Jurkat, Clone E6-1 (cell line): ENCODE results near the gene ABCF1.
"Not testable (repeated sequence)": the region's sequence is repeated elsewhere in the genome, so short reads cannot be mapped to it uniquely, and the experiment has no call there.

Experiments
- DNase-seq: peaks from one replicate; pipeline ENCODE4 v3.0.0-alpha.2; 2011; ENCODE audit warnings: low read depth, low spot score
- H3K4me3 ChIP-seq: 2 replicates; pipeline ENCODE4 v1.5.1; 2011; ENCODE audit warnings: mild to moderate bottlenecking, low read length, control low read depth, moderate library complexity

ABCF1 gene

DNA sequence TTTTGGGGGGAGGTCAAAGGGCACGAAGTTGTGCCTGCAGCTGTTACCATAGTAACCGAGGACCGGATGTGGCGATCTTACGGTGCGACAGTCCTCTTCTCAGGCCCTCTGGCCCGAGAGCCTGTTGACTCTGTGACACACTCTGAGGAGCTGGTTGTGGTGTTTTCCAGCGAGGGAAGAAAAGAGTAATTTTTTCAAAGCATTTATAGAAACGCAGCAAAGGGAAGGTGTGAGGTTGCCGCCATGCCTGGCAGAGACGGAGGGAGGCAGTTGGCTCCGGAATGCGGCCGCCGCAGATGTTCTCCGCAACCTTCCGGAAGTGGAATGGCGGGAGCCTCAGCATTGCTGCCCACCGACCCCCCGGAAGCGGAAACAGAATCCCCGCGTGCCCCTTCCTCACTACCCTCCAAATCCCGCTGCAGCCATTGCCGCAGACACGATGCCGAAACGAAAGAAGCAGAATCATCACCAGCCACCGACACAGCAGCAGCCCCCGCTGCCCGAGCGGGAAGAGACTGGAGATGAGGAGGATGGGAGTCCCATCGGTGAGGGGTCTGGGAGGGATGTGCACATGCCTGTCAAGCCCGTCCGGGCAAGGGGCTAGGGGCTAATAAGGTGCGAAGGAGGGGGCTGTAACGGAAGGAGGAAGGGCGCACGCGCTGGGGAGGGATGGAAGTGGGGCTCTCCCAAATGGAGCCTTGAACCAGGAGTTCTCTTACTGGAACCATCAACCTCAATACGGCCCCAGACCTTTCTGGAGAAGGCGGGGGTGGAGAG, 14.1 kb upstream of the ABCF1 start, which contains the start of gene PRR3:
Gene PRR3, plus strand, starts transcription at position 390 of the 777 bp plus-strand sequence. Its CDS starts 50 bp downstream, at position 440.
- peak; percentile 90 for DNase-seq

GRCh38 chr6:30557683-30557981, 13.6 kb upstream of the ABCF1 start:
- peak; percentile 50 for DNase-seq

More for the DNA sequence above, 14.1 kb upstream of the ABCF1 start, which contains the start of gene PRR3:
- H3K4me3 ChIP-seq: peak within 1 kb of the TSS; percentile 92

DNA sequence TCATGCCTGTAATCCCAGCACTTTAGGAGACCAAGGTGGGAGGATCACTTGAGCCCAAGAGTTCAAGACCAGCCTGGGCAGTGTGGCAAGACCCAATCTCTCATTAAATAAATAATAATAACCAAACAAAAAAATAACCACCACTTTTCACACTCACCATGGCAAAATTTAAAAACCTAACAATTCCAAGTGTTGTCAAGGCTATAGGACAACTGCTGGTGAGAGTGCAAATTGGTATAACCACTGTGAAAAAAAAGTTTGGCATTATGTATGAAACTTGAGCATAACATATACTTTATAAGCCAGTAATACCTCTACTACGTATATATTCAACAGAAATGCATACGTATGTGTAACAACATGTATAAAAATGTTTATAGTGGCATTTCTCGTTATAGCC, 10.3 kb upstream of the ABCF1 start:
- no peak for DNase-seq
- no peak overlapping the region for H3K4me3 ChIP-seq

More at GRCh38 chr6:30557683-30557981, 13.6 kb upstream of the ABCF1 start:
- peak overlapping the region; percentile 92 for H3K4me3 ChIP-seq

DNA sequence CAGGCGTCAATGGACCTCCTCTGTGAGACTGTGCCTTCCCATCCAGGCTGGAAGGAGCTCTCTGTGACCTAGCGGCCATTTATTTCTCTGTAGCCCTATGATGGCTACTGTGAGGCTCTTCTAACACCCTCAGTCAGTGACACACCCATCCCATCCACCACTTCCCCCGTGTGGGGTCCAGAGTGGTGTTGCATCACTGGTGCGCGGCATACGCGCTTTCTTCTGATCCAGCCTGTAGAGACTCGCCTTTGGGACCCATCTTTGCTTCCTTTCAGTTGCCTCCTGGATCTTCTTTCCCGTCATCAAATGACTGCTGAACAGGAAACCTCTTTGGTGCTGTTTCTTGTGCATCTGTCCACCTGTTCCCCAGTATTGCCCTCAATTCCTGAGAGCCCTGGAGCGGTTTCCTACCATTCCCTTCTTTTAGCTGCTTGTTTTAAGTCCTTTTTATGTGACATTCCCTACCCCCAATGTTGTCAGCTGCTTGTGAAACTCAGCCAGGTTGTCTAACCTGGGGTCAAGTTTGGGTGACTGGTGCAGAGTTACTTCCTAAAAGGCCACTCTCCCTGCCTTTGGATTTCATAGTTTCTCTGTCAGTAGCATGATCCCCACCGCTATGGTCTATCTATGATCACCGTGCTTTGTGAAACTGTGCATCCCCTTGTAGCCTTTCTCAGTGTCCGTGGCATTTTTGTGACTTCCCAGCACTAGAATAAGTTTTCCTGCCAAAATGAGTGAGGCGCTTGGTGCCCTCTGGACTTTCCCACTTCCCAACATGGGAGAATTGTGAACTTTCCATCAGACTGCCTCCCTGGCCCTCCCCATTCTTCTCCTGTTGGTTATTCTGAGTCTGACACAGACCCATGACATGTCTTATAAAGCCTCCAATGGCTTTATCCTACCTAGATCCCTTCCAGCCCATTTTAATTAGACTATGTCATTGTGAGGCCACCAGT, 8.5 kb upstream of the ABCF1 start:
- DNase-seq: no peak
- no peak overlapping the region for H3K4me3 ChIP-seq

DNA sequence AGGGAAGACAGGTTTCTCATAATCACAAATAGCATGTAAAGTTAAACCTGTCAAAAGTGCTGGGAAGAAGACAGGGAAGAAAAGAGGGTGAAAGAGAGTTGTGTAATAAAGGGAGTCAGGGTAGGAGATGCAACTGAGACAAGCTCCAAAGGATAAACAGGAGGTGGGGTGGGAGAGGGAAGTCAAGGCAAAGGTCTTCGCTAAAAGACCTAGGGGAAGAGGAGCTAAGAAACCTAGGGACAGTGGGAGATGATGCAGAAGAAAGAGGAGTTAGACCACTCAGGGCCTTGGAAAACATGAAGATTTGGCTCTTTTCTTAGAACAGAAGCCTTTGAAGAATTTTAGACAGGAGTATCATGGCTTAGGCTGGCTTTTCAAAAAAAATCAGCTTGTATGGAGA, 7.1 kb upstream of the ABCF1 start:
- H3K4me3 ChIP-seq: no peak overlapping the region
- no peak for DNase-seq

DNA sequence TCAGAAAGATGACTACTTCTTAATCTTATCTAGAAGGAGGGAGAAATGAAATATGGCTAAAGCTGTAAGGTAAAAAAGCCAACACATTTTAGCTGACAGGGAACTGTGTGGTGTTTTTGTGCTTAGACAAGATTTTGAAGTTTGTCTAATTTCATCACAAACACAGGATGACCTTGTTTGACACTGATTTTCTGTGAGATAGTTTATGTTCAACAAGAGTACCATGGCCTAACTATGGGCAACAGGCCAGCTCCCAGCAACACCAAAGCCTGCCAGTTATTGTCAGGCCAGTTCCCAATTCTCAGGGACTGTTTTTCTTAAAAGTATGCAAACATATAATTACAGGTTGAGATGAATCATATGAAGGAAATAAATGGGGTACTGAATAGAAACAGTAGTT, 5.5 kb upstream of the ABCF1 start:
- DNase-seq: no peak
- no peak overlapping the region for H3K4me3 ChIP-seq

GRCh38 chr6:30568245-30568644, 3.0 kb upstream of the ABCF1 start:
- no peak for DNase-seq
- no peak overlapping the region for H3K4me3 ChIP-seq

DNA sequence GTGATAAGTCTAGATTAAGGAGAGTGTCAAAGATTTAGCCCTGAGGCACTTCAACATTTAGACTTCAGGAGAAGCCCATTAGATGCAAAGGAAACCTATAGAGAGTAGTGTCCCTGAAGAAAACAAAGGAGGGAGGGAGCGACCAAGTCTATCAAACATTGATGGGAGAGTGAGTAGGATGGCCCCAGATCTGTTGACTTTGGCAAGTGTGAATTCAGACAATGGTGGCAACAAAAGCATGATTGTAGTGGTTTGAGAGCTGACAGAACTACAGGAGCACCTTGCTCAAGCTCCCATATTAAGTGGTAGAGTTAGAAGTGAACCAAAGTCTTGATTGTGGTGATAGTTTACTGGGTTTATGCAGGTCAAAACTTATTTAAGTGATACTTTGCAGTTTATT, 979 bp upstream of the ABCF1 start:
- H3K4me3 ChIP-seq: peak overlapping the region; percentile 97
- no peak for DNase-seq

DNA sequence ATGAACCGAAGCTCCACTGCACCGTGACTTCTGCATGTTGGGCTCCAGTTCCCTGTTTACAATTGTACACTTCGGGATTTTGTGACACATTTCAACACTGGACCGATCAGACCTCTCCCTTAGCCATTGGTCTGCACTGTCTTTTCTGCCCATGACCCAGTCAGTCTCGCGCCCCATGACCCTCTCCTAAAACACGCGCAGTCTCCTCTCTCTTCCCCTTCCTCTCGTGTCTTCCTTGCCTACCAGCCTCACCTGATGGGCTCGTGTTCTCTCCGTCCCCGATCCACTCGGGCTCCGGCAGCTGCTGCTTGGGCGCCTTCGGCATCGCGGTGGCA, 535 bp upstream of the ABCF1 start:
- peak overlapping the region; percentile 97 for H3K4me3 ChIP-seq
- DNase-seq: no peak

GRCh38 chr6:30571762-30572082, 480 bp downstream of the ABCF1 start:
- DNase-seq: no peak

GRCh38 chr6:30572148-30572547, 906 bp downstream of the ABCF1 start:
- peak overlapping the region; percentile 97 for H3K4me3 ChIP-seq
- no peak for DNase-seq

More at GRCh38 chr6:30571762-30572082, 480 bp downstream of the ABCF1 start:
- peak overlapping the region; percentile 97 for H3K4me3 ChIP-seq

GRCh38 chr6:30573113-30573512, 1.9 kb downstream of the ABCF1 start:
- no peak overlapping the region for H3K4me3 ChIP-seq
- no peak for DNase-seq

DNA sequence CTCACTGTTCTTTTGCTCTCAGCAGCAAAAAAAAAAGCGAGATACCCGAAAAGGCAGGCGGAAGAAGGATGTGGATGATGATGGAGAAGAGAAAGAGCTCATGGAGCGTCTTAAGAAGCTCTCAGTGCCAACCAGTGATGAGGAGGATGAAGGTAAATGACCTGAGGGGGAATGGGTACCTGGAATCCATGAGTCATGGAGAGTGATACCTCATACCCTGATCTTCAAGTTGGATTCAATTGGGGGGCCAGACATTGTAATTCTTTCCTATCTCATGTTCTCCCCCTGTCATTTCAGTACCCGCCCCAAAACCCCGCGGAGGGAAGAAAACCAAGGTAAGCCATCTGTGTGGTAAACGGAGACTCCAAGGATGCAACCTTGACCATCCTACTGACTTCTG, 6.8 kb downstream of the ABCF1 start:
- DNase-seq: no peak
- H3K4me3 ChIP-seq: no peak overlapping the region

DNA sequence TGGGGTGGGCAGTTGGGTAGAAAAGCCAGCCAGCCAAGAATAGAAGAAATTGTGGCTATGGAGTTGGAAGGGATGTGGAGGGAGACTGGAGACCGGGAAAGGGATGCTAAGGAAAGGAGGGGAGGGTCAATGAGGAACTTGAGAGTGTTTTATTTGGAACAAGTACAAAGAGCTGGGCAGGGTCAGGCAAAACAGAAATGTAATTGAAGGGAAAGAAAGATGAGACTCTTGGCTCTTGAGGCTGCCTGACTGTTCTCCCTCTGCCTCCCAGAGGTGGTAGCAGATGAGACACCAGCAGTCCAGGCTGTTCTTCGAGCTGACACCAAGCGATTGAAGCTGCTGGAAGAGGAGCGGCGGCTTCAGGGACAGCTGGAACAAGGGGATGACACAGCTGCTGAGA, 12.7 kb downstream of the ABCF1 start:
- no peak for DNase-seq
- no peak overlapping the region for H3K4me3 ChIP-seq

- no peak for DNase-seq
- no peak overlapping the region for H3K4me3 ChIP-seq
Observed at GRCh38 chr6:30589754-30590358, 18.6 kb downstream of the ABCF1 start.

- DNase-seq: no peak
Observed at GRCh38 chr6:30590509-30590908, 19.3 kb downstream of the ABCF1 start.

DNA sequence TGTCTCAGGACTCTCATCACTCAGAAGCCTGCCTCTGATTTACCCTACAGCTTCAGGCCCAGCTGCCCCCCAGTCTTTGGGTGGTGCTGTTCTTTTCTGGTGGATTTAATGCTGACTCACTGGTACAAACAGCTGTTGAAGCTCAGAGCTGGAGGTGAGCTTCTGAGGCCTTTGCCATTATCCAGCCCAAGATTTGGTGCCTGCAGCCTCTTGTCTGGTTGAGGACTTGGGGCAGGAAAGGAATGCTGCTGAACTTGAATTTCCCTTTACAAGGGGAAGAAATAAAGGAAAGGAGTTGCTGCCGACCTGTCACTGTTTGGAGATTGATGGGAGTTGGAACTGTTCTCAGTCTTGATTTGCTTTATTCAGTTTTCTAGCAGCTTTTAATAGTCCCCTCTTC, 19.8 kb downstream of the ABCF1 start:
- H3K4me3 ChIP-seq: no peak overlapping the region
- no peak for DNase-seq

More at GRCh38 chr6:30590509-30590908, 19.3 kb downstream of the ABCF1 start:
- H3K4me3 ChIP-seq: no peak overlapping the region

DNA sequence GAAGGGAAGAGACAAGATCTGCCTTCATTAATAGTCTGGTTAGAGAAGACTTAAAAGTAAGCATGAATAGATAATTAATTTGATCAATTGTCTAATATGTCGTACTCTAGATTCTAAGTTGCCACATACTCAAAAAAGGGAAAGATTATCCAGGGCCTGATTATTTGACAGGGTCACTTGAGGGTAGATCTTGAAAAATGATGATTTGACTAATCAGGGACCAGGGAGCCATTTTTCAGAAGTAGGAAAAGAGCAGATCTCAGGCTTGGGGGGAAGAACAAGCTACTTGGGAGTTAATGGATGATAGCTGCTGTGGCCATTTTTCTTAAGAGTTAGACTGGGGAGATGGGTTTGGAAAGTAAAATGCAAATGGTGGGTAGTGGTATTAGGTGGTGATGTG, 21.0 kb downstream of the ABCF1 start:
- H3K4me3 ChIP-seq: no peak overlapping the region
- DNase-seq: no peak

DNA sequence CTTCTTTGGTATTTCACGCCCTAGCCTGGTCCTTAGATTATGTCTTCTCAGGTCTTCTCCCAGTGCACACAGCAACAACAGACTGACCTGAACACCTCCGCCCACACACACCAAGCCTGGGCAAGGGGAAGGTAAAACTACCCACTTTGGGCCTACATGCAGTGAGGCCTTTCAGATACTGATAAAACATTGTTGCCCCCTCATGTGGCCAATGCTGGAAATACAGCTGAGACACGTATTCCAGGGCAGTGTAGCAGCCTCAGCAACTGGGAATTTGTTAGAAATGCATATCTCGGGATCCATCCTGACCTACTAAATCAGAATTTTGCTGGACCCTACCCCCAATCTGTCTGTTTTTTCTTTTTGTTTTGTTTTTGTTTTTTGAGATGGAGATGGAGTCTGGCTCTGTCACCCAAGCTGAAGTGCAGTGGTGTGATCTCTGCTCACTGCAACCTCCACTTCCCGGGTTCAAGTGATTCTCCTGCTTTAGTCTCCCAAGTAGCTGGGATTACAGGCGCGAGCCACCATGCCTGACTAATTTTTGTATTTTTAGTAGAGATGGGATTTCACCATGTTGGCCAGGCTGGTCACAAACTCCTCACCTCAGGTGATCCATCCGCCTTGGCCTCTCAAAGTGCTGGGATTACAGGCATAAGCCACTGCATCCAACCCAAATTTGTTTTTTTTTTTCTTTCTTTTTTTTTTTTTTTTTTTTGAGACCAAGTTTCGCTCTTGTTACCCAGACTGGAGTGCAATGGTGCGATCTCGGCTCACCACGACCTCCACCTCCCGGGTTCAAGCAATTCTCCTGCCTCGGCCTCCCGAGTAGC, 26.3 kb downstream of the ABCF1 start:
- peak; percentile 73 for DNase-seq

More for the DNA sequence above, 26.3 kb downstream of the ABCF1 start:
- H3K4me3 ChIP-seq: not testable (repeated sequence)
